HG03460 (cell line): ENCODE measurements around the gene QRICH2.
A peak's percentile ranks its signal among the peaks of the same experiment; 100 is the strongest.

Experiments used
- ATAC-seq: cut with Tn5 transposase; IDR thresholded peaks from one replicate; pipeline ENCODE4 v1.9.1; 2021; ENCODE audit not compliant: unreplicated experiment

Gene QRICH2

GRCh38 chr17:76279742-76280287 lies 28.3 kb downstream of the QRICH2 start:
- ATAC-seq = no peak

GRCh38 chr17:76278952-76279741 lies 28.9 kb downstream of the QRICH2 start:
- ATAC-seq = no peak

GRCh38 chr17:76278268-76278908 lies 29.7 kb downstream of the QRICH2 start:
- no peak for ATAC-seq

- ATAC-seq = no peak
These were observed 30.5 kb downstream of the QRICH2 start for GRCh38 chr17:76277300-76278267.

GRCh38 chr17:76276461-76277299 lies 31.4 kb downstream of the QRICH2 start:
- ATAC-seq = no peak

- no peak for ATAC-seq
These were observed 32.0 kb downstream of the QRICH2 start for GRCh38 chr17:76276069-76276431.

- ATAC-seq = no peak
These were observed 32.6 kb downstream of the QRICH2 start for GRCh38 chr17:76275382-76276068.

GRCh38 chr17:76274112-76274956 lies 33.7 kb downstream of the QRICH2 start:
- ATAC-seq = no peak

- ATAC-seq = no peak
These were observed 34.5 kb downstream of the QRICH2 start for GRCh38 chr17:76273445-76274111.

- peak; percentile 12 for ATAC-seq
These were observed 35.3 kb downstream of the QRICH2 start for GRCh38 chr17:76272541-76273444.

- ATAC-seq = peak; percentile 38
These were observed 36.2 kb downstream of the QRICH2 start for GRCh38 chr17:76271669-76272540.

- ATAC-seq = no peak
These were observed 37.1 kb downstream of the QRICH2 start for GRCh38 chr17:76270770-76271668.

- no peak for ATAC-seq
These were observed 37.9 kb downstream of the QRICH2 start for GRCh38 chr17:76270127-76270592.

- no peak for ATAC-seq
These were observed 38.8 kb downstream of the QRICH2 start for GRCh38 chr17:76268991-76269981.
